GM21526 (cell line): Measurements from ENCODE around the gene PHRF1.

Source experiments
- ATAC-seq: cut with Tn5 transposase; IDR thresholded peaks from one replicate; pipeline ENCODE4 v1.9.1; 2021; ENCODE audit warnings: moderate library complexity; ENCODE audit not compliant: unreplicated experiment, low FRiP score

The PHRF1 gene

GRCh38 chr11:613369-613968, 37.2 kb downstream of the PHRF1 start:
- no peak for ATAC-seq

DNA sequence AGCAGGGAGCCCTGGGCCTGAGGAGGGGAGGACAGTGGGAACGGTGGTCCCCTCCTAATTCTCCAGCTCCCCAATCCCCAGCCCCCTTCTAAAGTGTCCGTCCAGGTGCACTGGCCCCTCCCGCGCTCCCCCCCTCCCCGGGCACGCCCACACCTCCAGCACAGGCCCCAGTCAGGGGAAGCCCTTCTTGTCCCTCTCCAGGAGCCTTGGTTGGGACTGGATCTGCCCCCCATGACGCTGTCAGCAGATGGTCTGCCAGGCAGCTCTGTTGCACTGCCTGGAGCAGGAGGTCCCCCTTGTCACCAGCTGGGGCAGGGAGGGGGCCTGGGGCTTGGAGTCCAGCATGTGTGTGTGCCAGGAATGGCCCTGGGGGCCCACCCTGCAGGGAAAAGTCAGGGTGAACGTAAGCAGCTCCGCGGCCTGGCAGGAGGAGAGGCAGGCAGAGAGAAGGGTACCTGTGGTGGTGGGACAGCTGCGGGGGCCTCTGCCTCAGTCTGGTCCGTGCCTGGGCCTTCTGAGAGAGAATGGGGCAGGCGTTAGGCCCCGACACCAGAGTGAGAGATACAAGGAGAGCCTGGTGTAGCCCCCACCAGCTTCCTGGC, 37.9 kb downstream of the PHRF1 start:
- ATAC-seq, result no peak

DNA sequence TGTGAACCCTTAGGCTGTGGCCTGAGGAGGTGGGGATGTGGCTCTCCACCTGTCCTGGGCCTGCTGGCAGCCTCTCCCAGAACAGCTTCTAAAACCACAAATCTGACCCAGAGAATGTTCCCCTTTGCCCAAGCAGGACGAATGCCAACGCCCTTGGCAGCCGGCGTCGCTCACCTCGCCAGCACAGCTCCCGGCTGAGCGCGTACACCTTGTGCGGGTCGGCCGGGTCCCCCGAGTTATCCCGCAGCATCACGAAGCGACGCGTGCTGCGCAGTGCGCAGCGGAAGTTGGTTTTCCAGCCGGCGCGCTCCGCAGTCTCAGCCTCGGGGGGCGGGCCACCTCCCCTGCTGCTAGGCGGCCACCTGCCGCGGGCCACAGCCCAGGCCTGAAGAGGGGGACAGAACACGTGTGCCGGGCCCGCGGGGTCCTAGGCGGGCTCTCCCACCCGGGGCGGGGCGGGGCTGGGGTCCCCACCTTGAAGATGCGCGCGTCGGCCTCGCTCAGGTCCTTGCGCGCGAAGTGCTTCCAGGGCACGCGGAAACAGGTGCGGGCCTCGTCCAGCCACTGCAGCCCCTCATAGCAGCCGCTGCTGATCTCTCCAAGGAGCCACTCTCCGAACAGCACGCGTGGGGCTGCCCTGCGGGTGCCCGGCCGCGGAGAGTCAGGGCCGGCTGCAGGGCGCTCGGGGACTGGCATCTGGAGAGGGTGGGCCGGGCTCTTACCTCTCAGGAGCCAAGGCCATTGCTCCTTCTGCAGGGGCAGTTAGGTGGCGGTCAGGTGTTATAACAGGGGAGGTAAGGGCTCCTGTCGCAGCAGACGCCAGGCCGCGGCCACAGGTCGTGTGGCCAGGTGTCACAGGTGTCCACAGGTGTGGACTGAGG, 38.6 kb downstream of the PHRF1 start:
- ATAC-seq, result no peak

DNA sequence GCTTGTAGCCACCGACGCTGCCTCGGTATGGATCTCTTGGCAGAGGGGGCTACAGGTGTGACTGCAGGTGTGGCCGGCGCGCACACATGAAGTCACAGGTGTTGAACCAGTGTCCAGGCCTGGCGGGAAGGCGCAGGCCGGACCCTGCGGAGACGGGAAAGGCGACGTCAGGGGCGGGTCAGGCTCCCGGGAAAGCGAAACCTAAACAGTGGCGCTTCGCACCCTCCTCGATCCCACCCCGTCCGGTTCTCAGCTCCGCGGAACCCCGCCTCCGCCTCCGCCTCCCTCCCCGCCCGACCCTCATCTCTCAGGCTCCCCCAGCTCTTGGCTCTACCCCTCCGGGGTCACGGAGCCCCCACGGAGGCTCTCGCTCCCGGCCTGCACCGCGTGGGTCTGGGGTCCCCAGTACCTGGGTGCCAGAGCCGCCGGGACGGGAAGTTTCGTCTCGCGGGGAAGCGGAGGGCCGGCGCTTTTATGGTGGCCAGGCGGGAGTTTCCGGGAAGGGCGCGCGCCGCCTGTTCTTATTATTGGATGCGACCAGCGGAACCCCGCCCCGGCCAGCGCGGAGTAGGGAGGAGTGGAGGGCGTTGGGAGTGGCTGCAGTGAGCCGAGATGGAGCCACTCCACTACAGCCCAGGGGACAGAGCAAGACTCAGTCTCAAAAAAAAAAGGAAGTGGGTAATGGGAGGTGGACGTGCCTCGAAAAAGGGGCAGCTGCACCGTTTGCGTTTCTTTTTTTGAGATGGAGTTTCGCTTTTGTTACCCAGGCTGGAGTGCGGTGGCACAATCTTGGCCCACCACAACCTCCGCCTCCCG, 39.4 kb downstream of the PHRF1 start, which contains the start of gene IRF7:
TSS of gene IRF7 (minus strand) at position 447 of the 816 bp plus-strand sequence. CDS start 586 bp downstream, outside the sequence.
- ATAC-seq, result peak; percentile 78

DNA sequence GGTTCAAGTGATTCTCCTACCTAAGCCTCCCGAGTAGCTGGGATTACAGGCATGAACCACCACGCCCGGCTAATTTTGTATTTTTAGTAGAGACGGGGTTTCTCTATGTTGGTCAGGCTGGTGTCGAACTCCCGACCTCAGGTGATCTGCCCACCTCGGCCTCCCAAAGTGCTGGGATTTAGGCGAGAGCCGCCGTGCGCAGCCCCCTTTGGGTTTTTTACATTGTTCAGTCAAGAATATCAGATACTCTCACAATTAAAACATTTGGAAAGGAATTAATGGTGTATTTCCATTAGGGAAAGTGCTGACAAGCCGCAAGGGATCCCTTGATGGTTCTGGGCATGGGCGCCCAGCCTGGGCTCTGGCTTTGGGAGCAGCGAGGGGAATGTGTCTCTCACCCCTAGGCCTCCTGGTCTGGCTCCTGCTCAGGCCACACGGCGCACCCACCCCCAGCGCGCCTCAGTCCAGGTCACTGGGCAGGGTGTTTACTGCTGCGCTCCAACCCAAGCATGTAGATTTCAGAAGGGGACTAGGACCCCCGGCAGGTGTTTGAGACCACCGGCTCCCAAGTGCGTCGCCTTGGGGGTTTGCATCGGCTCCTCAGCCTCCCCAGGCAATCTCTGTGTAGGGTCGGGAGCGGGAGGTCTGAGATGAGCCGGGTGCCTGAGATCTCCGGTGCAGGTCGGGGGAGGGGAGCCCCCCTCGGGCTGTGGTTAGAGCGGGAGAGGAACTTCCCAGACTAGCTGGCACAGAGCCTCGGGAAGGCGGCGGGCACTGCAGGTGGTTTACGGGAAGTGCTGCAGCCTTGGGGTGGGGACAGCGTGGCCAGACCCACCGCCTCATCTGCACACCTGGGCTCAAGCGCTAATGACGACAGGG, 40.3 kb downstream of the PHRF1 start:
- no peak for ATAC-seq

- ATAC-seq, result no peak
These were observed 41.1 kb downstream of the PHRF1 start for GRCh38 chr11:617199-617911.

DNA sequence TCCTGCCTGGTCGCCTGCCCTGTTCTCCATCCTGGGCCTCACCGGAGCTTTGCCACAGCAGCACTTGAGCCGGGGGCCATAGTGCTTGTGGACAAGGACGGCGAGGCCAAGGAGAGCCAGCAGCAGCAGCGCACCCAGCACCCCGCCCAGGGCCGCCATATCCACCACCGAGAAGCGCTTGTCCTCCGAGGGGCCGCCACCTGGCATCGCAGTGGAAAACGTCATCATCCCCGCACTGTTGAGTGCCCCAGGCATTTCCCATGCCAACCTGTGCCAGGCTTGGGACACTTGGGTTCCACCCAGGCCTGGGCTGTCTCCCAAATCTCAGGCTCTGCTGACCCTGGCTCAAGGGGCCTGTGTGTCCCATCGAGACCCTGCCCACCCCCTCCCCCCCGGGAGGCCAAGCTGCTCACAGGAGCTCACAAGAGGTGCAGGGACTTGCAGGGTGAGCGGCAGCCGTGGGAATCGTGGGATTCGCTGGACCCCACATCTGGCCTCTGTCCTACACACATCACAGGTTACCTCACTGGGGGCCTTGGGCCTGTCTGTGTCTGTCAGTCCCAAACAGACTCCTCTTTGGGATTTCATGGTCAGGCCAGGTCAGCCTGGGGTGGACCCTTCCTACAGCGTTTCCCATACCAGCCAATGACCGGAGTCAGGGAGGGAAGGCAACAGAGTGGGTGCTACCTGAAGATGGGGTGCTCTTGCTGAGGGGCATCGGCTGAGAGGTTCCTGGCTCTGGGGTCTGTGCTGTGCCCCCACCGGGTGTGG, 41.8 kb downstream of the PHRF1 start:
- no peak for ATAC-seq

DNA sequence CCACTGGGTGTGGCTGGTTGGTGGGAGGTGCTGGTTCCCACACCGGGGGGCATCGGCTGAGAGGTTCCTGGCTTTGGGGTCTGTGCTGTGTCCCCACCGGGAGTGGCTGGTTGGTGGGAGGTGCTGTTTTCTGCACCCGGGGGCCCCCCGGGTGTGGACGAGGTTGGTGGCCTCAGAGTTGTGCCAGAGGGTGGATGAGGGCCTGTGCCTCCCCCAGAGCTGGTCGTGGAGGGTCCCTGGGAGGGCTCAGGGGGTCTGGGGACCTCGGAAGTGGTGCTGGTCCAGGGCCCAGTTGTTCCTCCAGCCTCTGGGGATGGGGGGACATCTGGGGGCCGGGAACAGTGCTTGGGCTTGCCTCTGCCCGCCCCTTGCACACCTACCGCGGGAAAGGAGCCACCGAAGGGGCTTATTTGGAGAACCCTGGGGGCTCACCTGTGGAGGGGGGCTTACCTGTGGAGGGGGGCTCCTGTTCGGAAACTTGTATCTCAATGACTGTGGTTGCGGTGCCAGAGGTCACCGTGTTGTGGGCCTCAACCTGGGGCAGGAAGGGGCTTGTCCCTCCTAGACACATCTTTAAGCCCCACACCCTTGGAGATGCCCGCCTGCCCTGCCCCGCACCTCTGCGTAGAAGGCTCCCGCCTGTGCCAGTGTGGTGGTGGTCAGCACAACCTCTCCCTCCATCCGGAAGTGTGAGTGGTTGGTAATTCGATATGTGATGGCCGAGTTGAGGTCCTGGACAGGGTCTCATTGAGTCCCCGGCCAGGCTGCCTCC, 42.8 kb downstream of the PHRF1 start:
- no peak for ATAC-seq

GRCh38 chr11:619628-620050, 43.4 kb downstream of the PHRF1 start:
- no peak for ATAC-seq

DNA sequence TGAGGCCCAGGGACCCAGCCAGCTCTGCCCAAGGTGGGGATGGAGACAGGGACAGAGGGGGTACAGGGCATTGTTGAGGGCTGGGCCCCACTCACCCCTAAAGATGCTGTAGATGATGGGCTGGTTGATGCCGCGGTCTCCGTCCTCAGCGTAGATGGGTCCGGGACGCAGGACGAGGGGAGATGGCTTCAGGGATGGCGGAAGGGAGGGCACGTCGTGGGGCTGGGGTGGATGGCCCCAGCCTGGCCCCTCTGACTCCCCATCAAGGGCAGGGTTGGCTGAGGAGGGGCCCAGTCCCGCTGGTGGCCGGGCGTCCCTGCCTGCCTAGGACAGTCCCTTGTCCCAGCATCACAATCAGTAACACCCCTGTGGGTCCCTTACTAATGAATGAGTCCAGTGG, 43.9 kb downstream of the PHRF1 start:
- no peak for ATAC-seq

- no peak for ATAC-seq
These were observed 44.9 kb downstream of the PHRF1 start for GRCh38 chr11:620935-621814.

DNA sequence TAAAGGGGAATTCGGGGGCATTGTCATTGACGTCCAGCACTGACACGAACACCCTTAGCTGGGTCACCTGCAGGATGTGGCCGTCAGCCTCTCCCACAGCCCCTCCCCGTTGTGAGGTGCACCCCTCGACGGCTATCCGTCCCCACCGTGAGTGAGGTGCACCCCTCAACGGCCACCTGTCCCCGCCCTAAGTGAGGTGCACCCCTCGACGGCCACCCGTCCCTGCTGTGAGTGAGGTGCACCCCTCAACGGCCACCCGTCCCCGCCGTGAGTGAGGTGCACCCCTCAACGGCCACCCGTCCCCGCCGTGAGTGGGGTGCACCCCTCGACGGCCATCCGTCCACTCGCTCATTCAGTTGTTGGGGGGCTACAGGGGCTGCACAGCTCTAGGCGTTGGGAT, 45.6 kb downstream of the PHRF1 start:
- no peak for ATAC-seq

GRCh38 chr11:623349-623869, 47.1 kb downstream of the PHRF1 start:
- ATAC-seq, result no peak

- ATAC-seq, result no peak
These were observed 47.9 kb downstream of the PHRF1 start for GRCh38 chr11:623999-624704.

- ATAC-seq, result no peak
These were observed 48.7 kb downstream of the PHRF1 start, which contains the start of gene CDHR5 for GRCh38 chr11:624705-625635. CDHR5 (minus strand) TSS chr11:624955; CDS start chr11:624902, 53 bp downstream.
